ENCODE data around the gene CCDC88B.
A peak's percentile ranks its signal among the peaks of the same experiment; 100 is the strongest.
"Not testable (repeated sequence)": the region's sequence is repeated elsewhere in the genome, so short reads cannot be mapped to it uniquely, and the experiment has no call there.

CCDC88B gene

DNA sequence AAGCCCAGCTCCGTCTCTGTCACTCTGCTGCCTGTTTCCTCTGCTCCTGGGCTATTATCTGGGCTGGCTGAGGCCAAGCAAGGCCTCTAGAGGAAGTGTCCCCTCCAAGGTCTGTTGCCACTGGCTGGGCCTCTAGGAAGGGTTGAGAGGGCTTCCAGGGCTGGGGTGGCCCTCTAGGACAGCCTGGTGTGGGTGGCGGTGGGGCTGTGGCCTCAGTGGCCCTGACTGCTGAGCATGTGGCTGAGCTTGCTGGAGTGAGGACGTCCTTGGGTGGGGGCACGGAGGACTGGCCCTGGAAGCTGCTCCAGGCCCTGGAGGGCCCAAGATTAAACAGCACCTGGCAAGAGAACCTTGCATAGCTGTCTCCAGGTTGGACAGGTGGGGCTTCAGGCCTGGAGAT is 16.0 kb upstream of the CCDC88B start:
- not testable (repeated sequence) for DNase-seq

DNA sequence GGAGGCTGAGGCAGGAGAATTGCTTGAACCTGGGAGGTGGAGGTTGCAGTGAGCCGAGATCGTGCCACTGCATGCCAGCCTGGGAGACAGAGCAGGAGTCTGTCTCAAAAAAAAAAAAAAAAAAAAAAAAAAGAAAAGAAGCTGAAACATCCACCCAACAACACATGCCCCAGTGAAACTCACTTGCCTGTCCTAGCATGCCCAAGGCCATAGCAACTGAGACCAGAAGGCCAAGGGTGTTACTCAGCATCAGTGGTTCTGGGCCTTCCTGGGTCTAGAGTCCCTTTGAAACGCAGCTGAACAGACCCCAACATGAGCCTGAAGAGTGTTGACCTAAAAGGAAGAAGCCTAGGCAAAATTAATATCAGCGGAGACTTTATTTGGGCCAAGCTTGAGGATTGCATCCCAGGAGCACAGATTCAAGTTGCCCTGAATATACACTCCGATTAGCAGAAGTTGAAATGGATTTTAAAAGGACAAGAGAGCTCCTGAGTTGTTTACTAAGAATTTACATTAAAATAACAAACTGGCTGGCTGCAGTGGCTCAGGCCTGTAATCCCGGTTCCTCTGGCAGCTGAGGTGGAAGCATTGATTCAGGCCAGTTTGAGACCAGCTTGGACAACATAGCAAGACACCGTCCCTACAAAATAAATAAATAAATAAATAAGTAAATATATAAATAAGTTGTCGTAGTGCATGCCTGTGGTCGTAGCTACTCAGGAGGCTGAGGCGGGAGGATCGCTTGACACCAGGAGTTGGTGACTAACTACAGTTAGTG is 15.1 kb upstream of the CCDC88B start:
- DNase-seq, result no peak

DNA sequence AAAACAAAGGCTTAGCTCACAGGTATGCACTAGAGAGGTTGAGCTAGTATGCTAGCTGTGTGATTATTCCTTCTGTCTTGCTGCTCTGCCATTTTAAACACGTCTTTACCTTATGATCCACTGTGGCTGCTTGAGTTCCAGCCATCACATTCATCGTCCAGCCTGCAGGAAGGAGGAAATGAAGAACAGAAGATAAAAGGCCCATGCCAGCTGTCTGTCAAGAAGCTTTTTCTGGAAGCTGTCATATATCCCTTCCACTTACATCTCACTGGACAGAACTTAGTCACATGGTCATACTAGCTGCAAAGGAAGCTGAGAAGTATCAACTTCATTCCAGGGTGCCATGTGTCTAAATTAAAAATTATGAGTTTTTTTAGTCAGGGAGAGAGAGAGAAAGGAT is 12.6 kb upstream of the CCDC88B start:
- DNase-seq, result no peak

DNA sequence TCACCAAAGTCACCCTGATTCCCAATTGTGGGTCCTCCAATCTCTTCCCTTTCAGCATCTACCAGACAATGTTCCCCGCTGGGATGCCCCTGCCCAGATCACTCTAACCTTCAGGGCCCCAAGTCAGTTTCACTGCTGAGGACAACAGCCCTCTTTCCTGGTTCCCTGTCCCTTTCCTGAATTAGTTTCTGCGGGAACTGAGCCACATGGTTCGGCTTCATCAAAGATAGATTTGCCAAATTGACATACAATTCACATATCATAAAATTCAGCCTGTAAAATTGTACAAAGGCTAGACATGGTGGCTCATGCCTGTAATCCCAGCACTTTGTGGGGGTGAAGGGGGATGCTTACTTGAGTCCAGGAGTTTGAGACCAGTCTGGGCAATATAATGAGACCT is 12.0 kb upstream of the CCDC88B start:
- DNase-seq, result no peak

DNA sequence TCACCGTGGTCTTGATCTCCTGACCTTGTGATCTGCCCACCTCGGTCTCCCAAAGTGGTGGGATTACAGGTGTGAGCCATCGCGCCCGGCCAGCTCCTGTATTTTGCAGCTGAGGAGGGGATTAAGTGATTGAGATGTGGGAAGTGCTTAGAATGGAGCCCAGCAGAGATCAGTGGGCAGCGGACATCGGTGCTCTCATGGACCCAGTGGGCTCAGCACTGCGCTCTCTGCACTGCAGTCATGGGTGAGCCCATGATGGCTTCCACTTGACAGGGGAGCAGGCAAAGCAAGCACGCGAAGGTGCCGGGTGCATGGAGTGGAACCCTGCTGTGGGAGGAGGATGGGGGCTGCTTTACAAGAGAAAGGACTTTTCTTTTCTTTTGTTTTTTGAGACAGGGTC is 9.1 kb upstream of the CCDC88B start:
- DNase-seq, result no peak

DNA sequence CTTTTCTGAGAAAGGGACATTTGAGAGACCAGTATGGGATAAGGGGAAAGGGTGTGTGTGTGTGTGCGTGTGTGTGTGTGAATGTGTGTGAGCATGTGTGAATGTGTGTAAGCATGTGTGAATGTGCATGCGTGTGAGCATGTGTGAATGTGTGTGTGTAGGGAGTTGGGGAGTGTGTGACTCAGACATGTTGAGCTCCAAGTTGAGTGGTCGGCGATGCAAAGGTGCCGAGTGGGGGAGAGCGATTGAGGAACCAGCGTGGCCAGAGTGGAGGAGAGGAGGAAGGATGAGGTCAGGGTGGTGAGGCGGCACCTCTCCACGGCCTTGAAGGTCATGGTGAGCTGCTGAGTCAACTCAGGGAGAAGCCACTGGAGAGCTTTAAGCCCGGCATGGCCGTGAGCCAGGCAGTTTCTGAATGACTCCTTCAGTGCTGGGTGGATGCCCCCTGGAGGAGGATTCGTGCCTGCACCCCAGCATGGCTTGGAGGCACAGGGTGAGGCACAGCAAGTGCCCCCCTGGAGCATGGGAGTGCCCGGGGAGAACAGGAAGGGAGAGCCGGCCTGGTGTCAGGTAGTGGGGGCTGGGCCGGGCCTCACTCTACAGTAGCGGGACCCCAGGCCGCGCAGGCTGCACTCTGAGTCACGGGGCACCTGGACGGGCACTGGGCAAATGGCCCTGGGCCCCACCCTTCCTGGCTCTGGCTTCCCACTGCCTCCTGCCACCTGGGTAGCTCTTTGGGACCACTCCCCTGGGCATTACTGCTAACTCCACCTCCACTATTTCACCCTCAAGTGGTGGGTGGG is 8.2 kb upstream of the CCDC88B start:
- no peak for DNase-seq

DNA sequence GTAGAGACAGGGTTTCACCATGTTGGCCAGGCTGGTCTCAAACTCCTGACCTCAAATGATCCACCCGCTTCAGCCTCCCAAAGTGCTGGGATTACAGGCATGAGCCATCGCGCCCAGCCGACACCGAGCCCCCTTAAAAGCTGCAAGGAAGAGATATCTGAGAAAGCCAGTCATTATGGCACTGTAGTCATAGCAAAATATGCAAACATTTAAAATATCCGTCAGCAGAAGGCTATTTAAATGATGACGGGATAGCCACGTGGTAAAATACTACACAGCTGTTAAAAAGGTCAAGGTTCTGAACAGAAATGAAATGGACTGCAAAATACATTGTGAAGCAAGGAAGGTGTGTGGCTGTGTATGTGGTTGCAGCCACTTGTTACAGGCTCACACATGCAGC is 6.4 kb upstream of the CCDC88B start:
- no peak for DNase-seq

DNA sequence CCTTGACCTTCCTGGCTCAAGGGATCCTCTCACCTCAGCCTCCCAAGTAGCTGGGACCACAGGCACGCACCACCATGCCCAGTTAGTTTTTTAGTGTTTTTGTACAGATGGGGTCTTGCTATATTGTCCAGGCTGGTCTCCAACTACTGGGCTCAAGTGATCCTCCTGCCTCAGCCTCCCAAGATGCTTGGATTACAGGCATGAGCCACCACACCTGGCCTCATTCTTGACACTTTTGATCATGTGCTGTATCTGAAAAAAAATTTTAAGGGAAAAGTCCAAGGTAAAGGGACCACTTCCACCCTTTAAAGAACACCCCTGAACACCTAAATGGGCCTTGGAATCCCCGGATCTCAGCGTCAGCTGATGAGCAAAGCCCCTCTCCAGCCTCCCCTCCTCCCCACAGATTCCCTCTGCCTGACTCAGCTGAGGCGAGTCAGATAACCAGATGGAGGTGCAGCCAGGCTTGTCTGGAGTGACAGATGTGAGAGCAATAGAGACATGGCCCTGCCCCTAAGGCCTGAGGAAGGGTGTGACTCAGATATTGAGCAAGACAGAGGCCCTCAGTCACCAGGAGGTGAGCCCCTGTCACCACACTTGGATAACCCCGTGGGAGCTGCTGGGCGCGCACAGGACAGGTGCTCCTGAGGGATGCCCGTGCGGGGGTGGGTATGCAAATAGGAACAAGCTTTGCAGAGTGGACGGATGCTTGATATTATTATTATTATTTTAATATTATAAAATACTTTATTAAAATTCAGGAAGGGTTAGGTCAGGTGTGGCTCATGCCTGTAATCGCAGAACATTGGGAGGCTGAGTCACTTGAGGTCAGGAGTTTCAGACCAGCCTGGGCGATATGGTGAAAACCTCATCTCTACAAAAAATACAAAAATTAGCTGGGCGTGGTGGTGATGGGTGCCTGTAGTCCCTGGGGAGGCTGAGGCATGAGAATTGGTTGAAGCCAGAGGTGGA is 5.0 kb upstream of the CCDC88B start:
- DNase-seq, result no peak

DNA sequence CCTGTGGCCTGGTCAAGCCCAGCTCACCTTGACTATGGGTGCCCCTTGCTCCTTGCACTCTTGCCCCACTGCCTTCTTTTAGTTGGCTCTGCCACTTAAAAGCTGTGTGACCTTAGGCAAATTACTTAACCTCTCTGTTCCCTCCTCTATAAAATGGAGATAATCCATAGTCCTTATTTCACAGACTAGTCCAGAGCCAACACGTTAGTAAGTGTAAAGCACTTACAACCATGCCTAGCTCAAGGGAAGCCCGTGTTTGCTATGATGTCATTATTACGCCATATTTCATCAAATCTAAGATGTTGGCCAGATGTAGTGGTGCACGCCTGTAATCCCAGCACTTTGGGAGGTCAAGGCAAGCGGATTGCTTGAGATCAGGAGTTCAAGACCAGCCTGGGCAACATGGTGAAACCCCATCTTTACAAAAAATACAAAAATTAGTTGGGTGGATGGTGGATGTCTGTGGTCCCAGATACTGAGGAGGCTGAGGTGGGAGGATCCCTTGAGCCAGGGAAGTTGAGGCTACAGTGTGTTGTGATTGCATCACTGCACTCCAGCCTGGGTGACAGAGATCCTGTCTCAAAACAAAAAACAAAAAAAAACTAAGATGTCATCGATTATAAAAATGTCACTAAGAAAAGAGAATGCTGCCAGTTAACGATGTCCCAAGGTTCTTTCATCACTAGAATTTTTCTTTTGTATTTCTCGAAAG is 2.3 kb upstream of the CCDC88B start:
- DNase-seq, result no peak

DNA sequence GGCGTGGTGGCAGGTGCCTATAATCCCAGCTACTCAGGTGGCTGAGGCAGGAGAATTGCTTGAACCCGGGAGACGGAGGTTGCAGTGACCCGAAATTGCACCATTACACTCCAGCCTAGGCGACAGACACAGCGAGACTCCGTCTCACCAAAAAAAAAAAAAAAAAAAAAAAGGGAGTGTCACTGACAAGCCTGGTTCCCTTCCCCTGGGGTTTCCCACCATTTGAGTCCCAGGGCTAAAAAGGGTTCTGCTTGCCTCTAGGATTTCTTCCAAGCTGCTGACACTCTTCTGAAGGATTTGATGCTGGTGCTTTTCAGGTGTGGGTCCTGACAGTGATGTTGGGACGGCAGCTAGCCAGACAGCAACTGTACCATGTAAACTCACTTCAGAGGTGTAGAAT is 1.3 kb upstream of the CCDC88B start:
- DNase-seq, result no peak

DNA sequence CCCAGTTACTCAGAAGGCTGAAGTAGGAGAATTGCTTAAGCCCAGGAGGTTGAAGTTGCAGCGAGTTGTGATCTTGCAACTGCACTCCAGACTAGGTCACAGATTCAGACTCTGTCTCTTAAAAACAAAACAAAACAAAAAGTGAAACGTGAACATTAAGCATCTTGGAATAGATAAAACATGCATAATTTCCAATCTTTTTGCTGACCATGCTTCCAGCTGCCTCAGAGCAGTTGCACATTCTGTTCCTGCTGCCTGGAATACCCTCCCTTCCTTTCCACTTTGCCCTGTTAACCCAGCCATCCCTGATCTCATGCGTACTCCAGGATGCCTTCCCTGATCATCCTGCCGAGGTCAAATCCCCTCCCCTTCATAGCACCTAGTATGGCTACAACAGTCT is 718 bp upstream of the CCDC88B start:
- DNase-seq, result no peak

DNA sequence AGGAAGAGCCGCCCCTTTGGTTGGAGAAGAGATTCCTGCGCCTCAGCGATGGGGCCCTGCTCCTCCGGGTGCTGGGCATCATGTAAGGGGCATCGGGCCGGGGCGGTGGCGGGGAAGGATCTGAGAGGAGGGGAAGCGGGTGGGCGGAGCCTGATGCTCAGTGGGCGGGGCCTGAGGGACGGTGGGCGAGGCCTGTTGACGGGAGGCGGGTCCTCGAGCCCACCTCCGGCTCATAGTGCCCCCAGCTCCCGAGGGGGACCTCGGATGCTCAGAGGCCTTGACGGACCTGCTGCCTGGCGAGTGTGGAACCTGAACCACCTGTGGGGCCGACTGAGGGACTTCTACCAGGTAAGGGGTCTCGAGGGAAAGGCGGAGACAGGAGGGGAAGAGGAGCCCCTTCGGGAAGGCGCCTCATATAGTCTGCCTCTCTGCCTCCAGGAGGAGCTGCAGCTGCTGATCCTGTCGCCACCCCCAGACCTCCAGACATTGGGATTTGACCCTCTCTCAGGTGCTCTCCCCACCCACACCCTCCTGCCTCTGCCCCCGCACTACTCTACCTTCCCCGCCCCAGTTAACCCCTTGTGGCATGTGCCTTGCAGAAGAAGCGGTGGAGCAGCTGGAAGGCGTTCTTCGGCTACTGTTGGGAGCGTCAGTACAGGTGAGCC is 799 bp downstream of the CCDC88B start:
- no peak for DNase-seq

DNA sequence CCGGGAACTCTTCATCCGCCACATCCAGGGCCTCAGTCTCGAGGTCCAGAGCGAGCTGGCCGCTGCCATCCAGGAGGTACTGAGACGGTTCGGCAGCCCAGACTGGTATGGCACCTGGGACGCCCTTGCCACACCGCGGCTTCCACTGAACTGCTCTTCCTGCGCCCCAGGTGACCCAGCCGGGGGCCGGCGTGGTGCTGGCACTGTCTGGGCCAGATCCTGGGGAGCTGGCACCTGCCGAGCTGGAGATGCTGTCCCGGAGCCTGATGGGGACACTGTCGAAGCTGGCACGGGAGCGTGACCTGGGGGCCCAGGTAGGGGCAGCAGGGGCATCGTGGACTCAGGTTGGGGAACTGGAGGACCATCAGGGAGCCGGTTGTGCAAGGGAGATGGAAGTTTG is 1.4 kb downstream of the CCDC88B start:
- no peak for DNase-seq

DNA sequence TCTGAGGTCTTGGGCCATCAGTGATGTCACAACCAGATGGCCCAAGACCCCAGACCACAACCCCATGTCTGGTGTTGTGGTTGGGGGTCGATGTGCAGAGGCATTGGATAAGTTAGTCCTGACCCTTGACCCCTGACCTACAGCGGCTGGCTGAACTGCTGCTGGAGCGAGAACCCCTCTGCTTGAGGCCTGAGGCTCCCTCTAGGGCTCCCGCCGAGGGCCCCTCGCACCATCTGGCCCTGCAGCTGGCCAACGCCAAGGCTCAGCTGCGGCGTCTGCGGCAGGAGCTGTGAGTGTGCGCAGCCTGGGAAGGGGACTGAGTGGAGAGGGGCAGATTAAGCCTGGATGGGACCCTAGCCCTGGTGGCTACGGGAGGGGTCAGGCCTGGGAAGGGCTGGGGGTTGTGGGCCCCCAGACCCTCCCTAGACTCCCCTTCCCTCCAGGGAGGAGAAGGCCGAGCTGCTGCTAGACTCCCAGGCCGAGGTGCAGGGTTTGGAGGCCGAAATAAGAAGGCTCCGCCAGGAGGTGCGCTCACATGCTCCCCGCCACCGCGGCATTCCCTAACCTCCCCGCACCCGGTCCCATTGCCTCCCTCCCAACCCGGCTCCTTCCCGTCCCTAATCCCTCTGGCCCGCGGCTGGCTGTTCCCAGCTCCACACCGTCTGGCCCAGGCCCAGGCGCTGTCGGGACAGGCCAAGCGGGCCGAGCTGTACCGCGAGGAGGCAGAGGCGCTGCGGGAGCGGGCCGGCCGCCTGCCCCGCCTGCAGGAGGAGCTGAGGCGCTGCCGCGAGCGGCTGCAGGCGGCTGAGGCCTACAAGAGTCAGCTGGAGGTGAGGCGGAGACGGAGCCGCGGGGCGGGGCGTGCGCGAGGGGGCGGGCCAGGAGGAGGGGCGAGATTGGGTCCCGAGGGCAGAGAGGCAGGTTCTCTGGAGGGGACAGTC is 2.1 kb downstream of the CCDC88B start:
- DNase-seq, result peak; percentile 13

DNA sequence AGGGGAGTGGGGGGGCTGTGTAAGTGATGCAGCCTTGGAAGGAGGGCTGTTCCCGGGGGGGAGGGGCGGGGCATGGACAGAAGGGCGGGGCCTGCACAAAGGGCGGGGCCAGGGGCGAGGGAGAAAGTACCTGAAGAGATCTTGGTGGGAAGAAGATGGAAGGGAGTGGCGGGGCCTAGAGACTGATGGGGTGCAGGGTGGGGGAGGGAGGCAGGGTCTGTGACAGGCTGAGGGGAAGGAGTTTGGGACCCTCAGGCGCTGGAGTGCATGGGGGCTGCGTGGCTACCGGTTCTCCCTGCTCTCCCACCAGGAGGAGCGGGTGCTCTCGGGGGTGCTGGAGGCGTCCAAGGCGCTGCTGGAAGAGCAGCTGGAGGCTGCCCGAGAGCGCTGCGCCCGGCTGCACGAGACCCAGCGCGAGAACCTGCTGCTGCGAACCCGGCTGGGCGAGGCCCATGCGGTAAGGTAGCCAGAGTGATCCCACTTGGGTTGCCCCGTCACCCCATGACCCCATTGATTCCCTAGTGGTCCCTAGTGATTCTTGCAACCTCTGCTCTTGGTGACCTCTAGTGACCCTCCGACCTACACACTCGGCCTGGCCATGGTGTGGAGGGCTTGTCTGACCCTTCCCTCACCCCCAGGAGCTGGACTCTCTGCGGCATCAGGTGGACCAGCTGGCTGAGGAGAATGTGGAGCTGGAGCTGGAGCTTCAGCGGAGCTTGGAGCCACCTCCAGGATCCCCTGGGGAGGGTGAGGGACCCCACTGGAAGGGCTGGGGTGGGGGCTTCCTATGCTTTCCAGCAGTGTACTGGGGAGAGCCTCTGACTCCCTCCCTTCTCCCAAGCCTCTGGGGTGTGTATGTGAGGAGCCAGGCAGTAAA is 3.1 kb downstream of the CCDC88B start:
- DNase-seq, result no peak

DNA sequence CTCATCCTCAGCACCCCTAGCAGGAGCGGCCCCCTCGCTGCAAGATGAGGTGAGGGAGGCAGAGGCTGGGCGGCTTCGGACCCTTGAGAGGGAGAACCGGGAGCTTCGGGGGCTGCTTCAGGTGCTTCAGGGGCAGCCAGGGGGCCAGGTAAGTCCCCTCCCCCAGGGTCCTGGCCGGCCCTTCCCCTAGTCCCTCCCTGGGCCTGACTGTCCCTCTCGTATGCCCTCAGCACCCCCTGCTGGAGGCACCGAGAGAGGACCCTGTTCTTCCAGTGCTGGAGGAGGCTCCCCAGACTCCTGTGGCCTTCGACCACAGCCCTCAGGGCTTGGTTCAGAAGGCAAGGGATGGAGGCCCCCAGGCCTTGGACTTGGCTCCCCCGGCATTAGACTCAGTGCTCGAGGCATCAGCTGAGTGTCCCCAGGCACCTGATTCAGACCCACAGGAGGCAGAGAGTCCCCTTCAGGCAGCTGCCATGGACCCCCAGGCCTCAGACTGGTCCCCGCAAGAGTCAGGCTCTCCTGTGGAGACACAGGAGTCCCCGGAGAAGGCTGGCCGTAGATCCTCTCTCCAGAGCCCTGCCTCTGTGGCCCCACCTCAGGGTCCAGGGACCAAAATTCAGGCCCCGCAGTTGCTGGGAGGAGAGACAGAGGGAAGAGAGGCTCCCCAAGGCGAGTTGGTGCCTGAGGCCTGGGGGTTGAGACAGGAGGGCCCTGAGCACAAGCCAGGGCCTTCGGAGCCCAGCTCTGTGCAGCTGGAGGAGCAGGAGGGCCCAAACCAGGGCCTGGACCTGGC is 4.0 kb downstream of the CCDC88B start:
- no peak for DNase-seq

DNA sequence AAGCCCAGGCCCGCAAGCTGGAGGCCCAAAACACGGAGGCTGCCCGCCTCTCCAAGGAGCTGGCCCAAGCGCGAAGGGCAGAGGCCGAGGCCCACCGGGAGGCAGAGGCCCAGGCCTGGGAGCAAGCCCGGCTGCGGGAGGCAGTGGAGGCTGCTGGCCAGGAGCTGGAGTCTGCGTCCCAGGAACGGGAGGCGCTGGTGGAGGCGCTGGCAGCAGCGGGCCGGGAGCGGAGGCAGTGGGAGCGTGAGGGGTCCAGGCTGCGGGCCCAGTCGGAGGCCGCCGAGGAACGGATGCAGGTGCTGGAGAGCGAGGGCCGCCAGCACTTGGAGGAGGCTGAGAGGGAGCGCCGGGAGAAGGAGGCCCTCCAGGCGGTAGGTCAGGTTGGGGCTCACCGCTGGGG is 4.8 kb downstream of the CCDC88B start:
- no peak for DNase-seq

DNA sequence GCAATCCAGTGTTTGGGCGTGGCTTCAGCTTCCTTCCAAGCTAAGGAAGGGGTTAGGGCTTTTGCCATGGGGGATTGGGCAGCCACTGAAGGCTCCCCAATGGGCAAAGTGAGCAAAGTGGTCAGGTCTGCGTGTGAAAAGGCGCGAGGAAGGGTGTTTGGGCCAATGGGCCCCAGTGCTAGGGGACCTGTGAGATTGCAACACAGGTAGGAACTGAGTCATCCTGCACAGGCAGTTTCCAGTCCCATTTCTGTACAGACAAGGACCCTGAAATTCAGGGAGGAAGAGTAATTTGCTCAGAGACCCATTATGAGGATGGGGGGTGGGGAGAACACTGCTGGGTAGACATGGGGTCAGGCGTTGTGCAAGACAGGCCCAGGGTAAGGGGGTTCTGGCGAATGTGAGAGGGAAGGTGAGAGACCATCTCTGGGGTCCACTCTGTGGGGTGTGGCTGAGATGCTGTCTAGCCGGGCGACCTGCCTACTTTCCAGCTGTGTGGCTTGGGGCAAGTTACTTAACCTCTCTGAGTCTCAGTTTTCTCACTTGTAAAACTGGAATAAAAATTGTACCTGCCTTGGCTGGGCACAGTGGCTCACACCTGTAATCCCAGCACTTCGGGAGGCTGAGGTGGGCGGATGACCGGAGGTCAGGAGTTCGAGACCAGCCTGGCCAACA is 7.3 kb downstream of the CCDC88B start:
- DNase-seq, result no peak
